ENCODE results near the gene SENP6. TPM values are rescaled to one million over a fixed set of nuclear protein-coding genes. Genes with fewer than 3 reads are reported as not detected.

Gene SENP6
- total RNA-seq, 4 donors from 2014 or later = 50.3 to 67.9 (median 57.6) TPM

- no peaks in the 10 kb centered on the region for H3K36me3 ChIP-seq
- intact Hi-C loops (cut with DNase I; ENCODE audit: low total_unique reads) = no loop called here
- H3K4me3 ChIP-seq = no peak overlapping the region
- ATAC-seq (no peak), DNase-seq (no peak)
- TF ChIP-seq, protein P1, sequence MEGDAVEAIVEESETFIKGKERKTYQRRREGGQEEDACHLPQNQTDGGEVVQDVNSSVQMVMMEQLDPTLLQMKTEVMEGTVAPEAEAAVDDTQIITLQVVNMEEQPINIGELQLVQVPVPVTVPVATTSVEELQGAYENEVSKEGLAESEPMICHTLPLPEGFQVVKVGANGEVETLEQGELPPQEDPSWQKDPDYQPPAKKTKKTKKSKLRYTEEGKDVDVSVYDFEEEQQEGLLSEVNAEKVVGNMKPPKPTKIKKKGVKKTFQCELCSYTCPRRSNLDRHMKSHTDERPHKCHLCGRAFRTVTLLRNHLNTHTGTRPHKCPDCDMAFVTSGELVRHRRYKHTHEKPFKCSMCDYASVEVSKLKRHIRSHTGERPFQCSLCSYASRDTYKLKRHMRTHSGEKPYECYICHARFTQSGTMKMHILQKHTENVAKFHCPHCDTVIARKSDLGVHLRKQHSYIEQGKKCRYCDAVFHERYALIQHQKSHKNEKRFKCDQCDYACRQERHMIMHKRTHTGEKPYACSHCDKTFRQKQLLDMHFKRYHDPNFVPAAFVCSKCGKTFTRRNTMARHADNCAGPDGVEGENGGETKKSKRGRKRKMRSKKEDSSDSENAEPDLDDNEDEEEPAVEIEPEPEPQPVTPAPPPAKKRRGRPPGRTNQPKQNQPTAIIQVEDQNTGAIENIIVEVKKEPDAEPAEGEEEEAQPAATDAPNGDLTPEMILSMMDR (IDR thresholded peaks at IDR 0.05 in 4 of 5, conservative IDR thresholded peaks at IDR 0.05 in 1 of 5) = no peak
- no peak for TF ChIP-seq POLR2A (IDR thresholded peaks at IDR 0.05)
- no peaks in the 10 kb centered on the region for H3K27me3 ChIP-seq
- H3K27ac ChIP-seq = no peak overlapping the region
- no peaks in the 10 kb centered on the region for H3K4me1 ChIP-seq
- in situ Hi-C loops (cut with MboI; ENCODE audit: low sequenced_read_pairs in 4 of 4) = no loop called here
- H3K9me3 ChIP-seq = no peaks in the 10 kb centered on the region
Measured at GRCh38 chr6:75760320-75760719, 158.6 kb downstream of the SENP6 start.

DNA sequence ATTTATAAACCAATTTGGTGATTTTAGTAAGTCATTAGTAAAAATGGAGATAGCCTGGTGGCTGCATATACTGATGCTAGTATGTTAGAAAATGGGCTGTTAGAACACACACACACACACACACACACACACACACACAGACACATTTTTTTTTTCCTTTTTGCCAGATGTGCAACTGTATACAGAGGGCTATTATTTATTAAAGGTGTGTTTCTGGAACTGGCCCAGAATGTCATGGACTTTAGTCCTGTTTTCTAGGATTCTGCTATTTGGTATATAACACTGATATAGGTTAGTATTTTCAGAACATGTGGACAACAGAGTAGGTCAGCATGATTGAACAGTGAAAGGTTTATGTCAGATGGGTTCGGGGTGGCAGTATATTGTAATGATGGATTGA lies 159.8 kb downstream of the SENP6 start:
- Histone ChIP-seq H3K4me3 (no peak overlapping the region), H3K4me1 (no peaks in the 10 kb centered on the region), H3K27me3 (no peaks in the 10 kb centered on the region), H3K36me3 (no peaks in the 10 kb centered on the region), H3K9me3 (no peaks in the 10 kb centered on the region), H3K27ac (no peak overlapping the region)
- in situ Hi-C loops (cut with MboI; ENCODE audit: low sequenced_read_pairs in 4 of 4) (no loop called here), intact Hi-C loops (cut with DNase I; ENCODE audit: low total_unique reads) (no loop called here)
- DNase-seq = no peak
- ATAC-seq = no peak
- TF ChIP-seq, protein P1 (IDR thresholded peaks at IDR 0.05 in 4 of 5, conservative IDR thresholded peaks at IDR 0.05 in 1 of 5) = no peak
- no peak for TF ChIP-seq POLR2A (IDR thresholded peaks at IDR 0.05)

DNA sequence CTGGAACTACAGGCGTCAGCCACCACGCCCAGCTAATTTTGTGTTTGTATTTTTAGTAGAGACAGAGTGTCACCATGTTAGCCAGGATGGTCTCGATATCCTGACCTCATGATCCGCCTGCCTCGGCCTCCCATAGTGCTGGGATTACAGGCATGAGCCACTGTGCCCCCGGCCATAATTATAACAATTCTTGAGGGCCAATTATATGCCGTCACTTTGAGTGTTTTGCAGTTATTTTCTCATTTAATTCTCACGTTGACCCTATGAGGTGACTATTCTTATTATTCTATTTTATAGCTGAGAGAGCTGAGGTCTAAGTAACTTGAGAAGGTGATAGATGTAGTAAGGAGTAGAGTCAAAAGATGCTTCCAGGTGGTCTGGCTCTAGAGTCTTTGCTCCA lies 160.4 kb downstream of the SENP6 start:
- no peaks in the 10 kb centered on the region for H3K4me1 ChIP-seq
- DNase-seq (no peak), ATAC-seq (no peak)
- no peaks in the 10 kb centered on the region for H3K36me3 ChIP-seq
- intact Hi-C loops (cut with DNase I; ENCODE audit: low total_unique reads) (no loop called here), in situ Hi-C loops (cut with MboI; ENCODE audit: low sequenced_read_pairs in 4 of 4) (no loop called here)
- H3K27ac ChIP-seq = no peak overlapping the region
- TF ChIP-seq POLR2A (IDR thresholded peaks at IDR 0.05) = no peak
- TF ChIP-seq, protein P1 (IDR thresholded peaks at IDR 0.05 in 4 of 5, conservative IDR thresholded peaks at IDR 0.05 in 1 of 5) = no peak
- no peak overlapping the region for H3K4me3 ChIP-seq
- H3K27me3 ChIP-seq = no peaks in the 10 kb centered on the region
- H3K9me3 ChIP-seq = no peaks in the 10 kb centered on the region

DNA sequence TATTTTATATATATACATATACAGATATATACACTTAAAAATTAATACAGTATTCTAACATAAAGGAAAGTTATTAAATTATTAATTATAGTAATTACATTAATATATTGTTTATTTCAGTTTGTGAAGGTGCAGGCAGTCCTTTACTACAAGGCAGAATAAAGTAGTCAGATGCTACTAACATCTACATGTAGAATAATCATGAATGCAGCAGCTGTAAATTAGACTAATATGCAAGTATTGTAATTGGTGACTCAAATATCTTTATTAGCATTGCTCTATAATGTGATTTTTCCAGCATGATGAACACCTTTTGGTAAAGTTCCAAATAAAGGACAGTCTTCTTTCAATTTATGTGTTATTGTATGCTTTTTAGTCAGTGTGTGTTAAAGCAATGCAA lies 164.7 kb downstream of the SENP6 start:
- H3K4me3 ChIP-seq = no peak overlapping the region
- H3K36me3 ChIP-seq = no peaks in the 10 kb centered on the region
- no peak for TF ChIP-seq POLR2A (IDR thresholded peaks at IDR 0.05)
- TF ChIP-seq, protein P1 (IDR thresholded peaks at IDR 0.05 in 4 of 5, conservative IDR thresholded peaks at IDR 0.05 in 1 of 5) = no peak
- in situ Hi-C loops (cut with MboI; ENCODE audit: low sequenced_read_pairs in 4 of 4) (no loop called here), intact Hi-C loops (cut with DNase I; ENCODE audit: low total_unique reads) (no loop called here)
- H3K4me1 ChIP-seq = no peaks in the 10 kb centered on the region
- ATAC-seq (no peak), DNase-seq (no peak)
- no peak overlapping the region for H3K27ac ChIP-seq
- H3K27me3 ChIP-seq = no peaks in the 10 kb centered on the region
- H3K9me3 ChIP-seq = no peaks in the 10 kb centered on the region

Other genes with a start within 250 kb of the SENP6 start
- 100 to 1,000 TPM in 2 of 4 donors, 10 to 100 TPM in 2; 57.5 to 123 (median 93.8) TPM for gene FILIP1, start 108.1 kb upstream of the SENP6 start, total RNA-seq
- gene MYO6, start 147.4 kb downstream of the SENP6 start, total RNA-seq = 1 to 10 TPM; 1.6 to 7.9 (median 4.2) TPM

All from gastrocnemius medialis (tissue), 4 donors.